Stimulated activated CD4-positive, alpha-beta T cell treated with anti-CD3 and anti-CD28 coated beads, TNF-alpha, amount 100 ng/mL, for 24 hours (primary cell): ENCODE measurements around the gene NAALADL2.
"Not testable (repeated sequence)": the region's sequence is repeated elsewhere in the genome, so short reads cannot be mapped to it uniquely, and the experiment has no call there.

ENCODE experiments used
- DNase-seq, 3 experiments: peaks; one replicate each; pipeline ENCODE4 v3.0.0-alpha.2; 2020; ENCODE audit warnings: low read depth in 3 of 3

Gene NAALADL2

GRCh38 chr3:175585898-175586297 is 726.8 kb downstream of the NAALADL2 start:
- no peak for DNase-seq

DNA sequence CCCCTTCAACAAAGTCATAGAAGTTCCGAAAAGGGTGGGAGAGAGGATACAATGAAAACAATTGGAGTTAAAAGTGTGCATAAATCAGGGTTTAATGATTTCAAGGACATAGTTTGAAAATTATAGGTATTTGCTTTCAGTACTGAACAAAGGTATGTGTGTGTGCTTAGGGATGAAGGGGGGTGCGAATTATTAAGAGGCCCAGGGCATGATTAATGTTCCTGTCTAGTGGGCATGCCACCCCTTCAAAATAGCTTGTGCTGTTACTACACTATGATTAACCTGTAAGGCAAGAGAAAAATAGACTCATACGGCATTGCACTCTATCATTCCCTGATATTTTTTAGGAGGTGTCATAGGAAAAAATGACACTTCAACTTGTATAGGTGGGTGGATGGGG is 731.6 kb downstream of the NAALADL2 start:
- no peak for DNase-seq

DNA sequence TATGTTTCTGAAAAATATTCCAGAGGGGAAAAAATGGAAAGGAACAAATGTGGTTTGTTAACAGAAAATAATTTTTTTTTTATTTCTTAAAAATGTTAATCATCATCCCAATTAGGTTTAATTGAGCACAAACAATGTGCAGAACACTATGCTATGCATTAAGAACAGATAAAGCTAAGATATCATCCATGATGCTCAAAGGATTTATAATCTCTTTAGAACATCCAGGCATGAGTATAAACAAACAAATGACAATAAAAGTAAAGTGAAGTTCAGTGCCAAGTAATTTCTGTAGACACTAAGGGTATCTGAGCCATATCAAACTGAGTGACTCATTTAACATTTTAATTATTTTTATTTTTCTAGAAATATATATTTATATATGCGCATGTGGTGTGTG is 732.2 kb downstream of the NAALADL2 start:
- no peak for DNase-seq

DNA sequence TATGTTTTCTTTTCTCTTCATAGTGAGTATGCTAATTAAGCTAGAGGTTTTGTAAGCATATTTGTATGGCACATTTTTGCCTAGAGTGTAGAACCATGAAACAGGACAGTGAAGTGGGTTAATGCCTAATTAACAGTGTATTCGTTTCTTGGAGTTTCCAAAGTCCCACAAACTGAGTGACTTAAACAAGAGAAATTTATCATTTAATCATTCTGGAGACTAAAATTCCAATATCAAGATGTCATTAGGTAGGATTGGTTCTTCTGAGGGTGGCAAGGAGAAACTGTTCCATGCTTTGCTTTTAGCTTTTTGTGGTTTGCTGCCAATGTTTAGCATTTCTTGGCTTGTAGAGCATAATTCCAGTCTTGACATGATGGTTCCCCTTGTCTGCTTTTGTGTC is 734.2 kb downstream of the NAALADL2 start:
- no peak for DNase-seq

DNA sequence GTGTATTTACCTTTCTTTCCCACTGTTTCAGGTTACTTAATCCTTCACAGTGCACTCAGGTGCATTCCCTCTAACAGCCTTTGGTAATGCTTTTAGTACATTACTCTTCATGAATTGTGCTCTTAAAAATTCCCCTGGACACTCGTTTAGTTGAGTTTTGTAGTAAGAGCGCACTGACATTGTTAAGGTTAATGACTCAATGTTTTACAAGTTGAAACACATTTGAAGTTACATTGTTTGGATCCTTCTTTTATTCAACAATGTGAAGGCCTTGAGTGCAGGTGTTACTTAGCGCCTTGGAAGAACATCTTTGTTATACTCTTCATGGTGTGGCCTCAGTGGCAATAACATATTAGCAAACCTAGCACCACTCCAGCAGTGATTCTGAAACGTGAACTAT is 739.6 kb downstream of the NAALADL2 start:
- DNase-seq: no peak

GRCh38 chr3:175601521-175601920 is 742.4 kb downstream of the NAALADL2 start:
- DNase-seq: no peak

DNA sequence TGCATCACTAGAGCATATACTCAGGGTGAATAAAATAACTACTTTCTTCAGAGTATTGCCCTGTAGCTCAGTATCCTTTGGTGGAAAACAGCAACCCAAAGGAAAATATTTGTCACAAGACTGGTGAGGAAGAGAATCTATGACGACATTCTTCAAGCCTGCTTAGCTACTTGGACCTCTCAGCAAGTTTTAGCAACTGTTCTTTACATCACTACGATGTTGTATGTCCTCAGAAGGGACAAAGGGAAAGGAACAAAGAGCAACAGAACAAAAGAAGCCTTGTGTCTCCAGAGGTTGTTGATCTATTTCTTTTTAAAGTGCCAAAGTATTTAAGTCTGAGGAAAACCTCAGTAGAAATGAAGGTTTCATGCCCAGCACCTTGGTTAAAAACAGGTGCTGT is 746.7 kb downstream of the NAALADL2 start:
- DNase-seq: no peak

DNA sequence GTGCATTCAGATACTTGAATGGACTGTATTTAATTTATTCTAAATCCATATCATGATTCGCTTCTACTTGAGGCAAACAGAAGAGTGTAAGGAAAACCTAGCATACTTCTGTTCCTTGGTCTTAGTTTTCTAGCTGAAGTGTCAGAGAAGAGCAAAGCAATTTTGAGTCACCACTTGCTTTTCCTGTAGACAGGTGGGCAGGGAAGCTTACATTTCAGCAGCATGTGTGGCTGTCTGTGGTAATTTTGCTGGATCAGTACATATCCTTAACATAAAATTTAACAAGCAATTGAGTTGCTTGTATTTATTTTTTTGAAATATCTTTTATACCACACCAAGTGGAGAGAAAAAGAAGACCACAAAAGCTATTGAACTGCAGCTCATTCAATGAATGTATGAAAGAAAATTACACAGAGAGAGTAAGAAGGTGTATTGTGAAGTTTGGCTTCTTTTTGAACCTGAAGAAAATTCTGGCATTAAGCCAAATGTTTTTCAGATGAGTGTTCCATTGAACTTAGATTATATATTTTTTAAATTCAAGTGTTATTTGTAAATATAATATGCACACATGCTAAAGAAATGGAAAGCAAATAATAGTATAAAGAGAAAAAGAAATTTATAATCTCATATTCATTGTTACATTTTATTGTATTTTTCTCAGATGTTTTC is 747.6 kb downstream of the NAALADL2 start:
- DNase-seq: no peak

GRCh38 chr3:175608356-175608755 is 749.2 kb downstream of the NAALADL2 start:
- DNase-seq: no peak

DNA sequence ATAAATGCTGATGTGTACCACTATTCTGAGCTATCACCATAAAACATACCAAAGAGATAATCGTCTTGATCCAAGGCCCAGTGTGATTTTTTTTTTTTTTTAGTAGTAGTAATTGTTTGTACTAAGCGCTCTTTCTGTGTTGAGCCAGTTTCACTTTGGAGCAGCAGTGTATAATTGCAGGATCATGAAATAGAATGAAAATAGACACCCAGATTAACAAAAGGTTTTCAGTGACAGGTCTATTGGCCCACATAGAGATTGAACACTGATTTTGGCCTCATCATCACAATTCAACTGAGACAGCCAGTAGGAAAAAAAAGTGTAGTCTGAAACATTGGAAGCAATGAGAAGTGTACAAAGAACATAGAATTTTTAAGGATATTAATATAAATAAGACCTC is 749.8 kb downstream of the NAALADL2 start:
- no peak for DNase-seq

GRCh38 chr3:175612487-175613196 is 753.5 kb downstream of the NAALADL2 start:
- DNase-seq: no peak

DNA sequence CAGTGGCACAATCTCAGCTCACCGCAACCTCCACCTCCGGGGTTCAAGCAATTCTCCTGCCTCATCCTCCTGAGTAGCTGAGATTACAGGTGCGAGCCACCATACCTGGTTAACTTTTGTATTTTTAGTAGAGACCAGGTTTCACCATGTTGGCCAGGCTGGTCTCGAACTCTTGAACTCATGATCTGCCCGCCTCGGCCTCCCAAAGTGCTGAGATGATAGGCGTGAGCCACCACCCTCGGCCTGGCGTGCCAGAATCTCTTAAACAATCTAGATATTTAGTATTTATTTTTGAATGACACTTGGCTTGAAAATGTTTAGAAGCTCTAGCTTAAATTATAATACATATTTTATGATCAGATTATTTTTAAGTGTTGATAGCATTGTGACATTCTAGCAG is 755.0 kb downstream of the NAALADL2 start:
- DNase-seq: not testable (repeated sequence)

GRCh38 chr3:175617247-175617646 is 758.1 kb downstream of the NAALADL2 start:
- DNase-seq: no peak

DNA sequence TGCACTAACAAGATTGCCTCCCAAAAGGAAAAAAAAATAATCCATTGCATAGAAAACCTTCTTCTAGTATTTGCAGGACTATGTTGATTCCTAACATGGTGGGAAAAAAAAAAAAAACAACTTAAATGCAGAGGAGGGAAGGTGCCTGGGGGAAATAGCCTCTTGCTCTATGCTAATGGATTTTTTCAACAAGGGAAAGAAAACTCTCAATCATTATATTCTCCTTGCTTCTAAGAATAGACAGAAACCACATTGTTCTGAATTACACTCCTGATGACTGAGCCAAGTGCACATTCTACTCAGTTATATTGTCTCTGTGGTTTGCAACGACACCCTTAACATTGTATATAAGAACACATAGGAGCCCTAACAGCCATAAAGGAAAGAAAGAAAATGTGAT is 760.2 kb downstream of the NAALADL2 start:
- DNase-seq: no peak

GRCh38 chr3:175620093-175620492 is 761.0 kb downstream of the NAALADL2 start:
- no peak for DNase-seq

- no peak for DNase-seq
These were observed 761.4 kb downstream of the NAALADL2 start for GRCh38 chr3:175620532-175620931.

DNA sequence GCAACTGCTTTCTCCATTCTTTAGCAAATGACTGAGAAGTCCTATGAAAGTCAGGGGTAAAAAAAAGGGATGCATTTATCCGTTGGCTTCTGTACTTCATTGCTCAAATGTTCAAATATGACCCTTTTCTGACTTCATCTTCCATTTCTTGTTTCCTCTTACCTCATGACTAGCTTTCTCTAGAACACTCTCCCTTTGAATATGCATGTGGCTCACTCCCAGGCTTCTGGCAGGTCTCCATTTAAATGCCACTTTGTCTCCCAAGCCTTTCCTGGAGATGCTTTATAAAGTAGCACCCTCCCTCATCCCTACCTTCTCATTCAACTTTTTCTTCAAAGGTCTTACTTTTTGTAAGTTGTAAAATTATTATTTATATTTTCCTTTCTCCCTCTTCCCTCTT is 781.8 kb downstream of the NAALADL2 start:
- no peak for DNase-seq

DNA sequence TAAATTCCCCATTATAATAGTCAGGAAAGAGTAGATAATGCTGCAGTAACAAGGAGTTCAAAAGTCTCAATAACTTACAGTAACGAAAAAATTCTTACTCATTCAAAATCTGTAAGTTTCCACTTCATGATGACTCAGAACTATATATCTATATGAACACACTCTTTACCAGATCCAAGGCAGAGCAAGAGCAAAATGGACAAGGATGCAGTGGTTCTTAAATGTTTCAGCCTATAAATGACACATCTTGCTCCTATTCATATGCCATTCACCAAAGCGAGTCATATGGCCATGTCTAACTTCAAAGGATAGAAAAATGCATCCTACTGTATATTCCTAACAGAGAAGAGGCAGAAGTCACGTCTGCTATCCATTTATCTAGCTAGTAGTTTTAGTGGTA is 787.7 kb downstream of the NAALADL2 start:
- DNase-seq: no peak

GRCh38 chr3:175648899-175649298 is 789.8 kb downstream of the NAALADL2 start:
- no peak for DNase-seq

- DNase-seq: no peak
These were observed 792.6 kb downstream of the NAALADL2 start for GRCh38 chr3:175651716-175652115.

DNA sequence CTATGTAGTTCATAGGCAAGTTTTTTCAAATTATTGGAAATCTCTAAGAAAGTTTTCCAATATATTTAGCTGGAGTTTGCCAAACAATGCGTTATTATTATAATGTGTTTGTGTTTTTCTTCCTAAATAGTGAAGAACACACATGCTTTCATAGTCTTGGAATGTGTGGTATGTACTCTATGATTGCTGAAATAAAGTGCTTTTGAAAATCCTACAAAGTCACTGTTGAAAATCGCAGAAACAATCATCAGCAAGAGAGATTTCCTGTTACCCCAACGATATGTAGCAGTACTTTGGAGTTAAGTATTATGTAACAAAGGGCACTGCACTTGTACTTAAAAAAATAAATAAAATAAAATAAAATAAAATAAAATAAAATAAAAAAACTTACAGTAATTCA is 796.2 kb downstream of the NAALADL2 start:
- DNase-seq: no peak

- DNase-seq: no peak
These were observed 797.3 kb downstream of the NAALADL2 start for GRCh38 chr3:175656461-175656860.

- no peak for DNase-seq
These were observed 800.7 kb downstream of the NAALADL2 start for GRCh38 chr3:175659670-175660350.
